Natural killer cell (primary cell): ENCODE results near the gene GTF2A1. TPM values are rescaled to one million over a fixed set of nuclear protein-coding genes. Genes with fewer than 3 reads are reported as not detected.

Source experiments
- ATAC-seq, 3 donors: fragments of 150-1000 bp in 2 of 3; fragments of 200-7000 bp in 1 of 3; cut with Tn5 transposase; 1 replicate in 1 of 3; 2 replicates in 2 of 3; pipeline ENCODE4 v1.10.0; 2021; ENCODE audit warnings: mild to moderate bottlenecking in 2 of 3, moderate library complexity in 2 of 3
- DNase-seq, 2 donors: peaks; one replicate each; pipeline versions ENCODE4 v3.0.0 to v3.0.0-alpha.2; 2013 to 2021; ENCODE audit warnings: mixed read lengths in 1 of 2
- H3K27ac ChIP-seq: one replicate; pipeline ENCODE4 v1.5.1; 2013; ENCODE audit warnings: mild to moderate bottlenecking, low read length
- H3K27me3 ChIP-seq: one replicate; pipeline ENCODE4 v1.6.1; 2013; ENCODE audit warnings: low read length; ENCODE audit not compliant: control insufficient read depth, insufficient read depth
- H3K36me3 ChIP-seq: one replicate; pipeline ENCODE4 v1.6.1; 2013; ENCODE audit warnings: low read length; ENCODE audit not compliant: control insufficient read depth, insufficient read depth
- H3K4me1 ChIP-seq: one replicate; pipeline ENCODE4 v1.6.1; 2013; ENCODE audit warnings: low read length; ENCODE audit not compliant: control insufficient read depth, insufficient read depth
- H3K4me3 ChIP-seq: one replicate; pipeline ENCODE4 v1.5.1; 2013; ENCODE audit warnings: low read length
- H3K9me3 ChIP-seq: one replicate; pipeline ENCODE4 v1.6.1; 2013; ENCODE audit warnings: low read length; ENCODE audit not compliant: control insufficient read depth, insufficient read depth
- H3K27ac Mint-ChIP-seq, 2 donors: one replicate each; pipeline ENCODE4 v1.8.0; 2022; ENCODE audit warnings: mild to moderate bottlenecking in 2 of 2, mixed read lengths in 2 of 2, moderate library complexity in 1 of 2
- H3K27me3 Mint-ChIP-seq, 2 donors: one replicate each; pipeline ENCODE4 v1.8.0; 2022; ENCODE audit warnings: low read depth in 2 of 2, mixed read lengths in 2 of 2
- H3K36me3 Mint-ChIP-seq: one replicate; pipeline ENCODE4 v1.8.0; 2022; ENCODE audit warnings: mixed read lengths
- H3K4me1 Mint-ChIP-seq, 2 donors: one replicate each; pipeline ENCODE4 v1.8.0; 2022; ENCODE audit warnings: mixed read lengths in 2 of 2
- H3K4me3 Mint-ChIP-seq: one replicate; pipeline ENCODE4 v1.8.0; 2022; ENCODE audit warnings: mild to moderate bottlenecking, moderate library complexity, mixed read lengths
- H3K9me3 Mint-ChIP-seq, 2 donors: one replicate each; pipeline ENCODE4 v1.8.0; 2022; ENCODE audit warnings: mixed read lengths in 2 of 2
- CTCF ChIP-seq: fragments of 200-600 bp; IDR thresholded peaks from one replicate; pipeline ENCODE4 v1.8.0; 2022; ENCODE audit warnings: antibody characterized with exemption
- WGBS: methylation state at CpG from one replicate; pipeline ENCODE4 v1.1.7; 2013; ENCODE audit warnings: missing lambda C conversion rate; ENCODE audit not compliant: insufficient coverage; 5-methylcytosine and 5-hydroxymethylcytosine counted together
- intact Hi-C: fragments of 100-400 bp; cut with micrococcal nuclease; formaldehyde crosslinking; loops from one replicate; pipeline ENCODE4 v1.14.2; 2022
- total RNA-seq, 4 donors: library from RNA; stranded (reverse); fragments of 120-200 nt in 1 of 4; gene quantifications; one replicate each; pipeline versions ENCODE4 v1.2.3 to v1.2.4, GENCODE V29; 2013 to 2022

The GTF2A1 gene
- total RNA-seq, 3 donors from 2014 or later (not counting 1 experiment from before 2014, with no cell fraction given): 24.5 to 32.7 (median 28.6) TPM

- Histone ChIP-seq H3K27me3 (no peaks in the 10 kb centered on the region), H3K4me1 (peaks cover 8% of the 10 kb centered on the region), H3K4me3 (no peak overlapping the region), H3K27ac (no peak overlapping the region), H3K36me3 (no peaks in the 10 kb centered on the region), H3K9me3 (no peaks in the 10 kb centered on the region)
- Mint-ChIP-seq H3K9me3 (no peaks in the 10 kb centered on the region), H3K36me3 (no peaks in the 10 kb centered on the region), H3K27ac (no peak overlapping the region), H3K4me1 (peaks cover 18 to 24% of the 10 kb centered on the region in 2 donors), H3K27me3 (no peaks in the 10 kb centered on the region), H3K4me3 (no peak overlapping the region)
- intact Hi-C loops: no loop called here
- ATAC-seq (no peak), DNase-seq (no peak)
- 93% methylated on average over 1 of the region's 2 CpGs for WGBS
- TF ChIP-seq CTCF: no peak
Observed at GRCh38 chr14:81166121-81166520, 54.6 kb downstream of the GTF2A1 start.

- H3K27ac Mint-ChIP-seq: no peak overlapping the region
- no peak overlapping the region for H3K4me3 Mint-ChIP-seq
Observed at GRCh38 chr14:81165188-81165587, 55.6 kb downstream of the GTF2A1 start.

GRCh38 chr14:81164167-81164774 lies 56.5 kb downstream of the GTF2A1 start:
- no peaks in the 10 kb centered on the region for H3K27me3 Mint-ChIP-seq
- 52% methylated on average over 1 of the region's 1 CpG for WGBS
- H3K27me3 ChIP-seq: no peaks in the 10 kb centered on the region
- peak; percentile 67 to 84 (median 73) for ATAC-seq
- no peaks in the 10 kb centered on the region for H3K9me3 Mint-ChIP-seq
- no peaks in the 10 kb centered on the region for H3K36me3 ChIP-seq
- H3K9me3 ChIP-seq: no peaks in the 10 kb centered on the region
- peak in 1 of 2 donors; percentile 60 for DNase-seq
- H3K4me1 Mint-ChIP-seq: peaks cover 0 to 9% of the 10 kb centered on the region in 2 donors
- H3K4me3 ChIP-seq: no peak overlapping the region
- intact Hi-C loops: no loop called here
- no peak overlapping the region for H3K27ac Mint-ChIP-seq
- H3K4me3 Mint-ChIP-seq: no peak overlapping the region
- no peaks in the 10 kb centered on the region for H3K4me1 ChIP-seq
- TF ChIP-seq CTCF: peak; percentile 25
- no peaks in the 10 kb centered on the region for H3K36me3 Mint-ChIP-seq
- no peak overlapping the region for H3K27ac ChIP-seq

More at GRCh38 chr14:81165188-81165587, 55.6 kb downstream of the GTF2A1 start:
- no peak overlapping the region for H3K4me3 ChIP-seq
- 74% methylated on average over 4 of the region's 4 CpGs for WGBS
- no peak for TF ChIP-seq CTCF
- no peaks in the 10 kb centered on the region for H3K36me3 Mint-ChIP-seq
- H3K9me3 Mint-ChIP-seq: no peaks in the 10 kb centered on the region
- intact Hi-C loops: no loop called here
- no peak overlapping the region for H3K27ac ChIP-seq
- no peak for DNase-seq
- H3K27me3 ChIP-seq: no peaks in the 10 kb centered on the region
- no peaks in the 10 kb centered on the region for H3K9me3 ChIP-seq
- peaks cover 9 to 16% of the 10 kb centered on the region in 2 donors for H3K4me1 Mint-ChIP-seq
- no peaks in the 10 kb centered on the region for H3K27me3 Mint-ChIP-seq
- H3K36me3 ChIP-seq: no peaks in the 10 kb centered on the region
- H3K4me1 ChIP-seq: peaks cover 8% of the 10 kb centered on the region
- no peak for ATAC-seq

GRCh38 chr14:81162941-81163340 lies 57.8 kb downstream of the GTF2A1 start:
- ATAC-seq (peak in 1 of 3 donors; percentile 57), DNase-seq (no peak)
- Mint-ChIP-seq H3K36me3 (no peaks in the 10 kb centered on the region), H3K4me1 (no peaks in the 10 kb centered on the region), H3K27me3 (no peaks in the 10 kb centered on the region), H3K4me3 (no peak overlapping the region), H3K27ac (no peak overlapping the region), H3K9me3 (no peaks in the 10 kb centered on the region)
- Histone ChIP-seq H3K9me3 (no peaks in the 10 kb centered on the region), H3K27ac (no peak overlapping the region), H3K4me3 (no peak overlapping the region), H3K36me3 (no peaks in the 10 kb centered on the region), H3K27me3 (no peaks in the 10 kb centered on the region), H3K4me1 (no peaks in the 10 kb centered on the region)
- 25% methylated on average over 3 of the region's 3 CpGs for WGBS
- TF ChIP-seq CTCF: no peak
- intact Hi-C loops: no loop called here
